ENCODE results near the gene LRRC53.

LRRC53 gene

GRCh38 chr1:74480068-74480467 is 32.3 kb downstream of the LRRC53 start:
- TF ChIP-seq YY1 (IDR thresholded peaks at IDR 0.05; ENCODE audit: low read depth) (no peak), NFIC (IDR thresholded peaks at IDR 0.05) (no peak)

DNA sequence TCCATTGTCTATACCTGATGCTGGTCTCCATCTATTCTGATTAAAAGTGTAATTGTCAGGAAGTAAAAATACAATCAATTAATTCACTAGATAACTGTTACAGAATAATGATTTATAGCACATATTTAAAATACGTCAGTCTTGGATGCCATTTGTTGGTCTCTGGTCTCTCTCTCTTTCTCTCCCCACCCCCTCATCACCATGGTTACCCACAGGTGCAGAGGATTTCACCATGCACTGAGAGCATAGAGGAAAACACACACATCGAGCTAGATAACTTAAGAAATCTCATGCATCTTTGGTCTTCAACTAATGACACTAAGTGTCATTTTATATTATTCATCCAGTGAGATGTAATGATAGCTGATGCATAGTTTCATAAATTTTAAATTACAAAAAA is 33.4 kb downstream of the LRRC53 start:
- TF ChIP-seq, protein P1, sequence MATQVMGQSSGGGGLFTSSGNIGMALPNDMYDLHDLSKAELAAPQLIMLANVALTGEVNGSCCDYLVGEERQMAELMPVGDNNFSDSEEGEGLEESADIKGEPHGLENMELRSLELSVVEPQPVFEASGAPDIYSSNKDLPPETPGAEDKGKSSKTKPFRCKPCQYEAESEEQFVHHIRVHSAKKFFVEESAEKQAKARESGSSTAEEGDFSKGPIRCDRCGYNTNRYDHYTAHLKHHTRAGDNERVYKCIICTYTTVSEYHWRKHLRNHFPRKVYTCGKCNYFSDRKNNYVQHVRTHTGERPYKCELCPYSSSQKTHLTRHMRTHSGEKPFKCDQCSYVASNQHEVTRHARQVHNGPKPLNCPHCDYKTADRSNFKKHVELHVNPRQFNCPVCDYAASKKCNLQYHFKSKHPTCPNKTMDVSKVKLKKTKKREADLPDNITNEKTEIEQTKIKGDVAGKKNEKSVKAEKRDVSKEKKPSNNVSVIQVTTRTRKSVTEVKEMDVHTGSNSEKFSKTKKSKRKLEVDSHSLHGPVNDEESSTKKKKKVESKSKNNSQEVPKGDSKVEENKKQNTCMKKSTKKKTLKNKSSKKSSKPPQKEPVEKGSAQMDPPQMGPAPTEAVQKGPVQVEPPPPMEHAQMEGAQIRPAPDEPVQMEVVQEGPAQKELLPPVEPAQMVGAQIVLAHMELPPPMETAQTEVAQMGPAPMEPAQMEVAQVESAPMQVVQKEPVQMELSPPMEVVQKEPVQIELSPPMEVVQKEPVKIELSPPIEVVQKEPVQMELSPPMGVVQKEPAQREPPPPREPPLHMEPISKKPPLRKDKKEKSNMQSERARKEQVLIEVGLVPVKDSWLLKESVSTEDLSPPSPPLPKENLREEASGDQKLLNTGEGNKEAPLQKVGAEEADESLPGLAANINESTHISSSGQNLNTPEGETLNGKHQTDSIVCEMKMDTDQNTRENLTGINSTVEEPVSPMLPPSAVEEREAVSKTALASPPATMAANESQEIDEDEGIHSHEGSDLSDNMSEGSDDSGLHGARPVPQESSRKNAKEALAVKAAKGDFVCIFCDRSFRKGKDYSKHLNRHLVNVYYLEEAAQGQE (IDR thresholded peaks at IDR 0.05; ENCODE audit: low read depth) = no peak
- TF ChIP-seq CEBPB (IDR thresholded peaks at IDR 0.05) = no peak
- TF ChIP-seq, protein P2, sequence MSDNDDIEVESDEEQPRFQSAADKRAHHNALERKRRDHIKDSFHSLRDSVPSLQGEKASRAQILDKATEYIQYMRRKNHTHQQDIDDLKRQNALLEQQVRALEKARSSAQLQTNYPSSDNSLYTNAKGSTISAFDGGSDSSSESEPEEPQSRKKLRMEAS (IDR thresholded peaks at IDR 0.05) = no peak
- TF ChIP-seq YY1 (IDR thresholded peaks at IDR 0.05; ENCODE audit: low read depth) = no peak
- no peak for TF ChIP-seq ZBTB7A (IDR thresholded peaks at IDR 0.05; ENCODE audit: low read depth)
- TF ChIP-seq EP300 (IDR thresholded peaks at IDR 0.05; ENCODE audit: borderline replicate concordance) = no peak
- no peak for TF ChIP-seq TAF1 (IDR thresholded peaks at IDR 0.05; ENCODE audit: low read depth)

DNA sequence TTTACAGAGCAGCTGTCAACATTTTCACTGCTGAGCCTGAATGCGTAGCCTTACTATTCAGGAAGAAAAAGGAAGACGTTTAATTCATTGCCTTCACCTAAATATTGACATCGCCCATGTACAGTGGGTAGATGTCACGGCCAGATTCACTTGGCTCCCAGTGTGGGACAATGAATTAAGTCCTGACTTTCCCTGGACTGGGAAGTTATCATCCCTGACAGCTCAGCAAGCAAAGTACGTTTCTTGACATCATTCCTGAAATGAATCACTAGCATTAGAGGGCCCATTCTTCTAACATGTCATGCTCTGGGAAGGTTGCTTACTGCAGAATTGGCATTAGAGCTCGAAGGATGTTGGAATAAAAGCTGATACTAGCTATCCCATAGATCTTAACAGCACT is 37.8 kb downstream of the LRRC53 start:
- no peak for TF ChIP-seq RAD21 (IDR thresholded peaks at IDR 0.05; ENCODE audit: low read depth)
- no peak for TF ChIP-seq ZBTB7A (IDR thresholded peaks at IDR 0.05; ENCODE audit: low read depth)
- TF ChIP-seq FOXM1 (IDR thresholded peaks at IDR 0.05; ENCODE audit: borderline replicate concordance, low read depth) = no peak
- TF ChIP-seq, protein P2 (IDR thresholded peaks at IDR 0.05) = no peak
- TF ChIP-seq YY1 (IDR thresholded peaks at IDR 0.05; ENCODE audit: low read depth) = no peak
- no peak for TF ChIP-seq EP300 (IDR thresholded peaks at IDR 0.05; ENCODE audit: borderline replicate concordance)
- no peak for TF ChIP-seq CEBPB (IDR thresholded peaks at IDR 0.05)
- no peak for TF ChIP-seq CREB1 (IDR thresholded peaks at IDR 0.05; ENCODE audit: low read depth)
- TF ChIP-seq, protein P1 (IDR thresholded peaks at IDR 0.05; ENCODE audit: low read depth) = no peak
- TF ChIP-seq NFIC (IDR thresholded peaks at IDR 0.05) = no peak
- no peak for TF ChIP-seq USF1 (IDR thresholded peaks at IDR 0.05)
- no peak for TF ChIP-seq TAF1 (IDR thresholded peaks at IDR 0.05; ENCODE audit: low read depth)
- no peak for TF ChIP-seq TCF12 (IDR thresholded peaks at IDR 0.05; ENCODE audit: low read depth)
- TF ChIP-seq EGR1 (IDR thresholded peaks at IDR 0.05) = no peak

DNA sequence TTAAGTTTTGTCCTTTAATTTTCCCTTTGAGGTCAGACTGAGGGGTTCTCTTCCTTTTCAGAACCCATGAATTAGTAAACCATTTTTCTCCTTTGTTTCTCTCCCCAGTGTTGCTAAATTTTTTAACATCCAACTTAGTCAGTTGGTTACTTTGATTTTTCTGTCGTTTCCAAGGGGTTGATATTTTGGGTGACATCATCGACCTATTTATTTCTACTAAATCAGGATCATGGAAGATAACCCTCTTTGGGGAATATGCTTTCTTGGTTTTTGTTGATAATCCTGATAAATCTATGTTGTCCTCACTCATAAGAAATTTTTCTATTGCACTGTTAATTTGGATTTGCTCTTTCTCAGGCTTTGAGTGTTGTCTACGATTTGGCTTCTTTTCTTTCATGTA is 40.9 kb downstream of the LRRC53 start:
- no peak for TF ChIP-seq EP300 (IDR thresholded peaks at IDR 0.05; ENCODE audit: borderline replicate concordance)

DNA sequence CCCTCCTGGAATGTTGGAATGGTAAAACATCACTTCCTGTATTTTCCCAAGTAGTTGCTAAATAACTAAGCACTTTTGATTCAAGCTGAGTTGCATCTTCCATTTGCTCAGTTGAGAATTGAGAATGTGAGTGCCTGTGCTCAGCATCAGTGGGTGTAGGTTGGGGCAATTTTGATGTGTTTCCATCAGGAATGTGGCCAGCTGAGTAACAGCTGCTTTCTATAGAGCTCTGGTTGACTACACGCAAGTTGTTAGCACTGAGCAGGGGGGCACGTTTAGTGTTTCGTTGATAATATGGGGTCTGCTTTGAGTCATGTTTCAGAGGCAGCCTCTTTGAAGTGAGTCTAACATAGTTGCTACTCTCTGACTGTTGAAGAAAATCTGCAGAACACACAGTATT is 41.5 kb downstream of the LRRC53 start:
- TF ChIP-seq TEAD4 (IDR thresholded peaks at IDR 0.05) (no peak), CREB1 (IDR thresholded peaks at IDR 0.05; ENCODE audit: low read depth) (no peak), USF1 (IDR thresholded peaks at IDR 0.05) (no peak), TCF12 (IDR thresholded peaks at IDR 0.05; ENCODE audit: low read depth) (no peak), RAD21 (IDR thresholded peaks at IDR 0.05; ENCODE audit: low read depth) (no peak), ZBTB7A (IDR thresholded peaks at IDR 0.05; ENCODE audit: low read depth) (no peak), FOXM1 (IDR thresholded peaks at IDR 0.05; ENCODE audit: borderline replicate concordance, low read depth) (no peak)
- TF ChIP-seq, protein P2 (IDR thresholded peaks at IDR 0.05) = no peak

DNA sequence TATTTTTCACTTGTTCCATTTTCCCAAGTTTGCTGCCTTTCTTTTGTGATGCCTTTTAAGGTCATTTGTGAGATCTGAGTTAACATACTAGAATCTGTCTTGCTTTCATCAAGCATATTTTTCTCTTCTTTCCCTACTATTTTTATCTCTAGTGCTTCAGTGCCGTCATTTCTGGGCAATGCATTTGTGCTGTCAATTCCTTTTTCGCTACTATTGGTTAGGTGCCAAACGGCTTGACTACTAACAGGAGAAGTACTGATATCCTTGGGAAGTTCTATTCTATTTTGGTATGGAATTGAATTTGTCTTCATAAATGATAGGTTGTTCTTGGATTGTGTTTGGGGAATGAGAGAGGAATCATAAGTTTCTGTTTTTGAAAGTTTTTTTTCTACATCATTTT is 42.2 kb downstream of the LRRC53 start:
- no peak for TF ChIP-seq USF1 (IDR thresholded peaks at IDR 0.05)
- no peak for TF ChIP-seq TEAD4 (IDR thresholded peaks at IDR 0.05)
- no peak for TF ChIP-seq NFIC (IDR thresholded peaks at IDR 0.05)
- TF ChIP-seq YY1 (IDR thresholded peaks at IDR 0.05; ENCODE audit: low read depth) = no peak
- no peak for TF ChIP-seq CEBPB (IDR thresholded peaks at IDR 0.05)
- TF ChIP-seq FOXM1 (IDR thresholded peaks at IDR 0.05; ENCODE audit: borderline replicate concordance, low read depth) = no peak
- no peak for TF ChIP-seq ZBTB7A (IDR thresholded peaks at IDR 0.05; ENCODE audit: low read depth)
- no peak for TF ChIP-seq RAD21 (IDR thresholded peaks at IDR 0.05; ENCODE audit: low read depth)
- TF ChIP-seq EP300 (IDR thresholded peaks at IDR 0.05; ENCODE audit: borderline replicate concordance) = no peak
- TF ChIP-seq TAF1 (IDR thresholded peaks at IDR 0.05; ENCODE audit: low read depth) = no peak
- TF ChIP-seq, protein P2 (IDR thresholded peaks at IDR 0.05) = no peak

All from Ishikawa (cell line).